ENCODE data around the gene TLE2.

DNA sequence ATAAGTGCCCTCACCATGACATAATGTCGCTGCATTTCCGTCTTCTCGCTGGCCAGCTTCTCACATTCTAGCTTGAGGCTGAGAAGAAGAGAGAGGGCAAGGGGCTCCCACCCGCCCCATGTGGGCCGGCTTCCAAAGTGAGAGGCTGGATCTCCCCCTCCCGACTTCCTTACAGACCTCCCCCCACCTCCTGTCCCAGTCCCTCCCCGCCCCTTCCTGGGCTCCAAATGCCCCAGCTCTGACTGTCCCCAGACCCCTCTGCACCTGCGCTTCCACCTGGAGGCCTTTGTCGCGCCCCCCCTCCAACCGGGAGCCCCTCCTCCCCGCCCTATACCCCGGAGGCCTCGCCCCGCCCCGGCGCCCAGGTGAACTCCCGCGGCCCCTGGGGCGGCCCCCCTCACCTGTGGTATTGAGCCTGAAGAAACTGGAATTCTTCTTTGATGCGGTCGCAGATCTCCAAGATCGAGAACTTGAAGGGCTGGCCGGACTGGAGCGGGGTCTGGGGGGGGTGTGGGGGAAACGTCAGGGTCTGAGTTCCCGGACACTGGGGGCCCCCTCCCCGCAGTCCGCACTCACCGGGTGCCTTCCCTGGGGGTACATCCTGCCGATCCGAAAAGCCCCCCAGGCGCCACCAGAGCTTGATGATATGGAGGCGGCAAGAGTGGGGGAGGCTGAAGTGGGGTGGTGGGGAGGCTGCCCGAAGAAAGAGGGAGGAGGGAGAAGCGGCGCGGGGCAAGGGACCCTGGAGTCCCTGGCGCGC lies 595 bp downstream of the TLE2 start:
- no peak for TF ChIP-seq POLR2AphosphoS5 (IDR thresholded peaks at IDR 0.05; ENCODE audit: low read depth, low read length)
- TF ChIP-seq, protein P1, sequence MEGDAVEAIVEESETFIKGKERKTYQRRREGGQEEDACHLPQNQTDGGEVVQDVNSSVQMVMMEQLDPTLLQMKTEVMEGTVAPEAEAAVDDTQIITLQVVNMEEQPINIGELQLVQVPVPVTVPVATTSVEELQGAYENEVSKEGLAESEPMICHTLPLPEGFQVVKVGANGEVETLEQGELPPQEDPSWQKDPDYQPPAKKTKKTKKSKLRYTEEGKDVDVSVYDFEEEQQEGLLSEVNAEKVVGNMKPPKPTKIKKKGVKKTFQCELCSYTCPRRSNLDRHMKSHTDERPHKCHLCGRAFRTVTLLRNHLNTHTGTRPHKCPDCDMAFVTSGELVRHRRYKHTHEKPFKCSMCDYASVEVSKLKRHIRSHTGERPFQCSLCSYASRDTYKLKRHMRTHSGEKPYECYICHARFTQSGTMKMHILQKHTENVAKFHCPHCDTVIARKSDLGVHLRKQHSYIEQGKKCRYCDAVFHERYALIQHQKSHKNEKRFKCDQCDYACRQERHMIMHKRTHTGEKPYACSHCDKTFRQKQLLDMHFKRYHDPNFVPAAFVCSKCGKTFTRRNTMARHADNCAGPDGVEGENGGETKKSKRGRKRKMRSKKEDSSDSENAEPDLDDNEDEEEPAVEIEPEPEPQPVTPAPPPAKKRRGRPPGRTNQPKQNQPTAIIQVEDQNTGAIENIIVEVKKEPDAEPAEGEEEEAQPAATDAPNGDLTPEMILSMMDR (IDR thresholded peaks at IDR 0.05), result no peak
- TF ChIP-seq, protein P2, sequence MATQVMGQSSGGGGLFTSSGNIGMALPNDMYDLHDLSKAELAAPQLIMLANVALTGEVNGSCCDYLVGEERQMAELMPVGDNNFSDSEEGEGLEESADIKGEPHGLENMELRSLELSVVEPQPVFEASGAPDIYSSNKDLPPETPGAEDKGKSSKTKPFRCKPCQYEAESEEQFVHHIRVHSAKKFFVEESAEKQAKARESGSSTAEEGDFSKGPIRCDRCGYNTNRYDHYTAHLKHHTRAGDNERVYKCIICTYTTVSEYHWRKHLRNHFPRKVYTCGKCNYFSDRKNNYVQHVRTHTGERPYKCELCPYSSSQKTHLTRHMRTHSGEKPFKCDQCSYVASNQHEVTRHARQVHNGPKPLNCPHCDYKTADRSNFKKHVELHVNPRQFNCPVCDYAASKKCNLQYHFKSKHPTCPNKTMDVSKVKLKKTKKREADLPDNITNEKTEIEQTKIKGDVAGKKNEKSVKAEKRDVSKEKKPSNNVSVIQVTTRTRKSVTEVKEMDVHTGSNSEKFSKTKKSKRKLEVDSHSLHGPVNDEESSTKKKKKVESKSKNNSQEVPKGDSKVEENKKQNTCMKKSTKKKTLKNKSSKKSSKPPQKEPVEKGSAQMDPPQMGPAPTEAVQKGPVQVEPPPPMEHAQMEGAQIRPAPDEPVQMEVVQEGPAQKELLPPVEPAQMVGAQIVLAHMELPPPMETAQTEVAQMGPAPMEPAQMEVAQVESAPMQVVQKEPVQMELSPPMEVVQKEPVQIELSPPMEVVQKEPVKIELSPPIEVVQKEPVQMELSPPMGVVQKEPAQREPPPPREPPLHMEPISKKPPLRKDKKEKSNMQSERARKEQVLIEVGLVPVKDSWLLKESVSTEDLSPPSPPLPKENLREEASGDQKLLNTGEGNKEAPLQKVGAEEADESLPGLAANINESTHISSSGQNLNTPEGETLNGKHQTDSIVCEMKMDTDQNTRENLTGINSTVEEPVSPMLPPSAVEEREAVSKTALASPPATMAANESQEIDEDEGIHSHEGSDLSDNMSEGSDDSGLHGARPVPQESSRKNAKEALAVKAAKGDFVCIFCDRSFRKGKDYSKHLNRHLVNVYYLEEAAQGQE (IDR thresholded peaks at IDR 0.05; ENCODE audit: insufficient read depth in 1 of 2, low read depth in 2 of 2, low read length in 1 of 2), result no peak
- no peak for TF ChIP-seq TCF7L2 (IDR thresholded peaks at IDR 0.05; ENCODE audit: low read depth, low read length)
- no peak for TF ChIP-seq SIN3A (IDR thresholded peaks at IDR 0.05; ENCODE audit: borderline replicate concordance, insufficient read depth, low read depth, low read length)

All from Panc1 (cell line).